ENCODE measurements around the gene PLCH2. TPM values are rescaled to one million over a fixed set of nuclear protein-coding genes. Genes with fewer than 3 reads are reported as not detected.

PLCH2 gene
- total RNA-seq, 1 experiment from 2014 or later, result 123 TPM

- Mint-ChIP-seq H3K4me1 (ENCODE audit: insufficient read depth, unreplicated experiment) (no peaks in the 10 kb centered on the region), H3K27ac (ENCODE audit: low read depth, unreplicated experiment) (no peak overlapping the region), H3K27me3 (ENCODE audit: insufficient read depth, unreplicated experiment) (no peaks in the 10 kb centered on the region), H3K9me3 (ENCODE audit: unreplicated experiment) (peaks cover 4% of the 10 kb centered on the region), H3K36me3 (ENCODE audit: insufficient read depth, unreplicated experiment) (peaks cover 33% of the 10 kb centered on the region), H3K4me3 (ENCODE audit: unreplicated experiment) (no peak overlapping the region)
- no peak for TF ChIP-seq CTCF (IDR thresholded peaks at IDR 0.05; ENCODE audit: unreplicated experiment)
- no peak for DNase-seq (ENCODE audit: unreplicated experiment)
- POLR2A ChIA-PET, result no interaction called here
- CTCF ChIA-PET, result no interaction called here
- intact Hi-C loops (cut with micrococcal nuclease), result no loop called here
- BruUV-seq (replicated peaks), result no TSS peak
Measured at GRCh38 chr1:2483026-2483425, 6.9 kb downstream of the PLCH2 start.

- no peaks in the 10 kb centered on the region for H3K27me3 Mint-ChIP-seq (ENCODE audit: insufficient read depth, unreplicated experiment)
- TF ChIP-seq CTCF (IDR thresholded peaks at IDR 0.05; ENCODE audit: unreplicated experiment), result no peak
- H3K4me3 Mint-ChIP-seq (ENCODE audit: unreplicated experiment), result no peak overlapping the region
- ChIA-PET POLR2A (no interaction called here), CTCF (no interaction called here)
- no peaks in the 10 kb centered on the region for H3K4me1 Mint-ChIP-seq (ENCODE audit: insufficient read depth, unreplicated experiment)
- no peak overlapping the region for H3K27ac Mint-ChIP-seq (ENCODE audit: low read depth, unreplicated experiment)
- intact Hi-C loops (cut with micrococcal nuclease), result no loop called here
- BruUV-seq (replicated peaks), result no TSS peak
- peaks cover 14% of the 10 kb centered on the region for H3K9me3 Mint-ChIP-seq (ENCODE audit: unreplicated experiment)
- DNase-seq (ENCODE audit: unreplicated experiment), result no peak
- H3K36me3 Mint-ChIP-seq (ENCODE audit: insufficient read depth, unreplicated experiment), result peaks cover 42% of the 10 kb centered on the region
Measured at GRCh38 chr1:2483970-2484369, 7.9 kb downstream of the PLCH2 start.

- H3K9me3 Mint-ChIP-seq (ENCODE audit: unreplicated experiment), result peaks cover 15% of the 10 kb centered on the region
Measured at GRCh38 chr1:2486041-2486440, 10.0 kb downstream of the PLCH2 start.

GRCh38 chr1:2486558-2486957, 10.5 kb downstream of the PLCH2 start:
- BruUV-seq (replicated peaks), result no TSS peak
- no peak overlapping the region for H3K27ac Mint-ChIP-seq (ENCODE audit: low read depth, unreplicated experiment)
- H3K27me3 Mint-ChIP-seq (ENCODE audit: insufficient read depth, unreplicated experiment), result no peaks in the 10 kb centered on the region
- intact Hi-C loops (cut with micrococcal nuclease), result no loop called here
- H3K9me3 Mint-ChIP-seq (ENCODE audit: unreplicated experiment), result peaks cover 15% of the 10 kb centered on the region
- CTCF ChIA-PET, result interaction anchor here (0.6 kb wide), 1 partner anchor 19 kb away, joined by 3 read pairs; no protein-coding TSS in a partner anchor
- H3K4me3 Mint-ChIP-seq (ENCODE audit: unreplicated experiment), result no peak overlapping the region
- peaks cover 45% of the 10 kb centered on the region for H3K36me3 Mint-ChIP-seq (ENCODE audit: insufficient read depth, unreplicated experiment)
- DNase-seq (ENCODE audit: unreplicated experiment), result no peak
- TF ChIP-seq CTCF (IDR thresholded peaks at IDR 0.05; ENCODE audit: unreplicated experiment), result no peak
- POLR2A ChIA-PET, result no interaction called here
- no peaks in the 10 kb centered on the region for H3K4me1 Mint-ChIP-seq (ENCODE audit: insufficient read depth, unreplicated experiment)

More at GRCh38 chr1:2486041-2486440, 10.0 kb downstream of the PLCH2 start:
- no peak overlapping the region for H3K27ac Mint-ChIP-seq (ENCODE audit: low read depth, unreplicated experiment)
- no peaks in the 10 kb centered on the region for H3K4me1 Mint-ChIP-seq (ENCODE audit: insufficient read depth, unreplicated experiment)
- no peak for TF ChIP-seq CTCF (IDR thresholded peaks at IDR 0.05; ENCODE audit: unreplicated experiment)
- no TSS peak for BruUV-seq (replicated peaks)
- POLR2A ChIA-PET, result no interaction called here
- H3K36me3 Mint-ChIP-seq (ENCODE audit: insufficient read depth, unreplicated experiment), result peaks cover 40% of the 10 kb centered on the region
- H3K4me3 Mint-ChIP-seq (ENCODE audit: unreplicated experiment), result no peak overlapping the region
- CTCF ChIA-PET, result no interaction called here
- H3K27me3 Mint-ChIP-seq (ENCODE audit: insufficient read depth, unreplicated experiment), result no peaks in the 10 kb centered on the region
- DNase-seq (ENCODE audit: unreplicated experiment), result no peak
- intact Hi-C loops (cut with micrococcal nuclease), result no loop called here

All from MCF 10A (cell line).